Measurements from ENCODE around the gene BTNL3.
A peak's percentile ranks its signal among the peaks of the same experiment; 100 is the strongest.

BTNL3 gene

DNA sequence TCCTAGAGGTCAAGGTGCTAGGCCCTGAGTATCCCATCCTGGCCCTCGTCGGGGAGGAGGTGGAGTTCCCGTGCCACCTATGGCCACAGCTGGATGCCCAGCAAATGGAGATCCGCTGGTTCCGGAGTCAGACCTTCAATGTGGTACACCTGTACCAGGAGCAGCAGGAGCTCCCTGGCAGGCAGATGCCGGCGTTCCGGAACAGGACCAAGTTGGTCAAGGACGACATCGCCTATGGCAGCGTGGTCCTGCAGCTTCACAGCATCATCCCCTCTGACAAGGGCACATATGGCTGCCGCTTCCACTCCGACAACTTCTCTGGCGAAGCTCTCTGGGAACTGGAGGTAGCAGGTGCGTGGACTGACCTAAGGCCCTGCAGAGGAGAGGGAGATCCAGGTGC, 59.3 kb downstream of the BTNL3 start:
- no peak for DNase-seq

DNA sequence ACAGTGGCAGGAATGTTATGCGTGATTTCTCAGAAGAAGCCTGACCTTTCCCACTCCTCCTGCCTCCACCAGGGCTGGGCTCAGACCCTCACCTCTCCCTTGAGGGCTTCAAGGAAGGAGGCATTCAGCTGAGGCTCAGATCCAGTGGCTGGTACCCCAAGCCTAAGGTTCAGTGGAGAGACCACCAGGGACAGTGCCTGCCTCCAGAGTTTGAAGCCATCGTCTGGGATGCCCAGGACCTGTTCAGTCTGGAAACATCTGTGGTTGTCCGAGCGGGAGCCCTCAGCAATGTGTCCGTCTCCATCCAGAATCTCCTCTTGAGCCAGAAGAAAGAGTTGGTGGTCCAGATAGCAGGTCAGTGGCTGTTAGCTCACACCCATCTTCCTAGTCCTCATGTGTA, 61.4 kb downstream of the BTNL3 start:
- DNase-seq = no peak

DNA sequence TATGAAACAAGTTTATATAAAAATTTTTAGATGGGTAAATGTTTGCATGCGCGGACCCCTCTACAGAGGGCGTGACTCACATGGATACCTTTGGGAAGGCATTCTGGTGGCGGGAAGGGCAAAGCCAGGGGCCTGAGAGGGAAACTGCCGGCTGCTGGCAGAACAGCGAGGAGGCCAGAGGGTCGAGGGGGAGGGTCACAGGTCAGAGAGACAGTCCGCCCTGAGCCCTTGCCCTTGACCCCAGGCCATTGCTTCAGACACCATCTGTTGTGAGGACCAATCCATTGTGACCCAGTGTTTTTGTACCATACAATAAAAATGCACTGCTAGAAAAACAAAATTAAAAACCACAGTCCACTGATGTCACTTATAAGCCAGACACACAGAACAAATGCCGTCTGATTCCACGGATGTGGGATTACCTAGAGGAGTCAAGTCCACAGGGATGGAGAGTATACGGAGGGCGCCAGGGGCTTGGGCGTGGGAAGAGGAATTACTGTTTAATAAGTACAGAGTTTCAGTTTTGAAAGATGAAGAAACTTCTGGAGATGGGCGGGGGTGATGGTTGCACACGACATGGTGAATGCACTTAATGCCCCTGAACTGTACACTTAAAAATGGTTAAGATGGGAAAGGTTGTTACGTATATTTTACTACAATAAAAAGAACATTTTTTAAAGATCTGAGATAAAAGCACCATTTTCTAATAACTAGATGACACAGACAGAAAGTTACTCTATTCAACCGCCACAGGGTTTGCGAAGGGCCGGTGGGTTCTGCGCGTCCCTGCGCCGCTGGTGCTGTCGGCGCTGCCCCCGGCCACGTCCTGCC, 63.4 kb downstream of the BTNL3 start:
- no peak for DNase-seq

DNA sequence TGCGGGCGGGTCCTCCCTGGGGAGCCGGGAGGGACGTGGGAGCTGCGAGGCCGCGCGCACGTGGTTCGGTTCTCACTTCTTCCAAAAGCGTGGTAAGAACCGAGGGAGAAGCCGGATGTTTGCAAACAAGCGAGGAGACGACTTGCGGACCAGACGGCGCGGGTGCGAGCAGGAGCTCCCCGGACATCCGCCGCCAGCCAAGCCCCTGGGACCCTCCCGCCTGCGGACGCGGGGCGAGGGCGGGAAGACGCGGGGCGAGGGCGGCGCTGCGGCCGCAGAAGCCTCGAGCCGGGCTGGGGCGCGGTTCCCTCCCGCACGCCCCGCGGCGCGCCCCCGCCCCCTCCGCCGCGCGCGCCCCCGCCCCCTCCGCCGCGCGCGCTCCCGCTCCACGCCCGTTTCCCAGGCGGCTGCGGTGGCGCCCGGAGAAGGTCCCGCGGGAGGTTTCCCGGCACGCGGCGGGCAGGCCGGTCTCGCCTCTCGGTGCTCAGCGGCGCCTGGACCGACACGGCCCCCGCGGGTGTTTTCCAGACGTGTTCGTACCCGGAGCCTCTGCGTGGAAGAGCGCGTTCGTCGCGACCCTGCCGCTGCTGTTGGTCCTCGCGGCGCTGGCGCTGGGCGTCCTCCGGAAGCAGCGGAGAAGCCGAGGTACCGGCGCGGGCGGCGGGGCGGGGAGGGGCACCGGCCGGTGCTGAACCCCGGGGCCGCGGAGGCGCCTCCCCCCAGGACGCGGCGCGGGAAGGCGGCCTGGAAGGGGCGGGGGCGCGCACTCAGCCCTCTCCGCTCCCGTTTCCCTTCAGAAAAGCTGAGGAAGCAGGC, 64.2 kb downstream of the BTNL3 start:
- peak; percentile 8 for DNase-seq

DNA sequence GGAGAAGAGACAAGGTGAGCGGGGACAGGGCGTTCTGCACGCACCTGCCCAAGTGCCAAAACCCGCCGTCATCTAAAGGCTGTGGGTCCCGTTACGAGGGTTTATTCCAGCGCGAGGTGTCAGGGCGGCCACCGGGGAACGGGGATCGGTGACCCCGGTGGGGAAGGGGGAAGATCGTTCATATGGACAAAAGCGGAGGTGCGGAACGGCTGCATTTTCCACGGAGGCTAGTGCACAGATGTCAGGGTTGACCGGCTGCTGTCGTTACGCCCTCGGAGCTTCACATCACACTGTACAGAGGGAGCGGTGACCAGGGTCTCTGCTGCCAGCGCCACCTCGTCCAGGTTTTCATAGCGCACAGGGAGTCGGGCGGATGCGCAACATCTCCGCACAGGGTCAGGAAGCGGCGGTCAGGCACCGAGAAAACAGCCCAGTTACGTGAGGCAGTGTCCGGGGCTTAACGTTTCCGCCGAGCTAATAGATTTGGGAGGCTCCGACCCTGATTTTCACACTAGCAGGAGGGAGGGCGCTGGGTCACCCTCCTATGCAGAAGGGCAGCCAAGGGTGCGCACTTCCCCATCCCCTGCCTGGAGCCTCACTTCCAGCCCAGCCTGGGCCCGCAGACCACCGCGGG, 65.0 kb downstream of the BTNL3 start:
- DNase-seq = no peak

DNA sequence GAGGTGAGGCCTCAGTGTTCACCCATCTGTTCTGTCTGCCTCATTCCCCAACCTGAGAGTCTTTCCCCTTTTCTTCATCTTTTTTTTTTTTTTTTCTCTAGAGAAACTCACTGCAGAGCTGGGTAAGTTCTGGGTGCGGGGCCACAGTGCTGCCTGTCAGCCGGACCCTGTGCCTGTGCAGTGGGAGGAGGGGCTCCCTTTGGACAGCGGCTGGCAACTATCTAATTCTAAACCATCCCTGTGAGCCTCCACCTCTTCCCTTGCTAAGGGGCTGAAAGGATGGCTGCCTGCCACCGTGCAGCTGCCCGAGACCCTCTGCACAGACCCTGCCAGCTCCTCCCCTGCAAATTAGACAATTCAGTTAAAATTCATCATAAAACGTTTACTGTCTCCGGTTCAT, 65.5 kb downstream of the BTNL3 start:
- no peak for DNase-seq

DNA sequence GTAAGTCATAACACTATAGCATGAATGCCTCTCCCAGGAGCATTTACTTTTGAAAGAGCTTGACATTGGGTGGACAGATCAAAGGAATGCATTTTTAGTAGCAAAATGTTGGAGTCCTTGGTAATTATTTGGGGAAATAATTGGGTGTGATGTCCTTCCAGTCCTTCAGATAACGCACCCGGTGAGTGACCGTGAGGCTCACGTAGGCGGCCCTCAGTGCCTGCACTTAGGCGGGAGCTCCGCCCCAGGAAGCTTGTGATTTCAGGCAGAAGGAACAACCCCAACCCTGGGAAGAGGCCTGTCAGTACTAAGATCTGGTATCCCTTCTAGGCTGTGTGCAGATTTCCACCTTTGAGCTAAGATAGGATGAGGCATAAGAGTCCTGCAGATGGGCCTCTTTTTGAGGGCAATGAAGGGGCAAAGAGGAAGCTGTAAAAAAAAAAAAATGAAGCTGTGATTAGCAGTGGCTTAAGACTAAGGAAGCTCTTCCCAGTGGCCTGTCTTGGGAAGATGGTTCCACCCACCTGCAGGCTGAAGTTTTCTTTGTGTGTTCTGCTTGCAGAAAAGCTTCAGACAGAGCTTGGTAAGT, 66.3 kb downstream of the BTNL3 start:
- DNase-seq = no peak
